ENCODE data around the gene P2RY8.
"Not testable (repeated sequence)": the region's sequence is repeated elsewhere in the genome, so short reads cannot be mapped to it uniquely, and the experiment has no call there.

P2RY8 gene

DNA sequence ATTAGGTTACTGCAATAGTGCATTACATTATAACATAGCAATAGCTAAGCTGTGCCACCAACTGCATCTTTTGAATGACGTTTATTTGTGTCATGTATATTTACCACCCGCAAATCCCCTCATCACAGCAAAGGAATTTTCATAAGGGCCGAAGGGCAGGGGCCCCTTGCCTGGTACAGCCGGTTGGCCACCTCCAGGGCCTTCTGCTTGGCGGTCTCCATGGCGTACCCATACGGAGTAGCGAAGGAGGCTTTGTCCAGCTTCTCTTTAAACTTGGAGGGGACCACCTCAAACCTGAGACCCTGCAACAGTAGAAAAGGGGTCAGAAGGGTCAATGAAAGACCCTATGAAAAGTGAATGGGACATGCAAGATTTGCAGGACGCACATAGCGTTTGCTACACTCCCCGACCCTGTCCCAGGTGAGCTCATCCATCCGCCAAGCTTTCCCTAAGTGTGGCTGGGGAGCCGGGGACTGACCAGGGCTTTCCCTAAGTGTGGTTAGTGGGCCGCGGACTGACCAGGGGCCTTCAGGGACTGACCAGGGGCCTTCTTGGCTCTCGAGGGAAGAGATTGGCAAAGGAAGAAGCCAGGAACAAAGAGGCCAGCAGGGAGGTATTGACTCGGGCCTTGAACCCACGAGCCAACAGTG is 94.8 kb downstream of the P2RY8 start:
- no peak for DNase-seq

DNA sequence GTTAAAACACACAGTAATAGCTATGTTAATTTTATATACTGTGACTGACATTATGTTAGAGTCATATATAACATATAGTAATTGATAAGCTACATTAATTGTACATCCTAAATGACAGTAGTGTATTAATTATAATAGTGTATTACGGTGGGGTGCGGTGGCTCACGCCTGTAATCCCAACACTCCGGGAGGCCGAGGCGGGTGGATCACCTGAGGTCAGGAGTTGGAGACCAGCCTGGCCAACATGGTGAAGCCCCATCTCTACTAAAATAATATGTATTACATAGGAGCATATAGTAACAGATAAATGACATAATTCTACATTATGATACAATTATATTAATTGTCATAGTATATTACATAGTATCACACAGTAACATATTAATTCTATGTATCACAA is 96.5 kb downstream of the P2RY8 start:
- no peak for DNase-seq

DNA sequence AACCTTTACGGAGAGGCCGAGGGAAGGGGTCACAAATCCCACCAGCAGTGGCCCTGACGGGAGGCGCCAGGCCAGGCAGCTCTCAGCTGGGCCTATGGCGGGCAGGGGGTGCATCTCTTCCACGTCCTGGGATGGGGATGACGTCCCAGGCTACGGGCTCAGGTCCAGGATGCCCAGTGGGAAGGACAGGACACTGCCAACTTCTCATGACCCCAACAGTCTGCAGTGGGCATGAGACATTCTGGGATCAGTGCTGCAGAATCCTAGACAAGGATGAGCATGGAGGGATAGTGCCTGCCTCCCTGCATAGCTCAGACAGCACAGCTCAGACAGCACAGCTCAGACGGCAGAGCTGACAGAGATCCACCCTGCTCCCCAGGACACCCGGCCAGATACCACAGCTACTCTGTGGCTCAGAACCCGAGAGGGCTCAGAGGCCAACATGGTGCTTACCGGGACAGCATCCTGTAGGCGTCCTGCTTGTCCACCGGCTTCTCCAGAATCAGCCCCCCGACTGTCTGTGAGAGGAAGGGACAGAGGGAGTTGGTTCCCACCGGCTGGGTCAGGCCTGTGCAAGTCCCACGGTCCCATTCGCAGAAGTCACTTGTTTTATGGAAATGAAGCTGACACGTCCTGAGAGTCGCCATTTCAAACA is 101.6 kb downstream of the P2RY8 start:
- no peak for DNase-seq

GRCh38 chrX:1434871-1435240 is 102.1 kb downstream of the P2RY8 start:
- no peak for DNase-seq

DNA sequence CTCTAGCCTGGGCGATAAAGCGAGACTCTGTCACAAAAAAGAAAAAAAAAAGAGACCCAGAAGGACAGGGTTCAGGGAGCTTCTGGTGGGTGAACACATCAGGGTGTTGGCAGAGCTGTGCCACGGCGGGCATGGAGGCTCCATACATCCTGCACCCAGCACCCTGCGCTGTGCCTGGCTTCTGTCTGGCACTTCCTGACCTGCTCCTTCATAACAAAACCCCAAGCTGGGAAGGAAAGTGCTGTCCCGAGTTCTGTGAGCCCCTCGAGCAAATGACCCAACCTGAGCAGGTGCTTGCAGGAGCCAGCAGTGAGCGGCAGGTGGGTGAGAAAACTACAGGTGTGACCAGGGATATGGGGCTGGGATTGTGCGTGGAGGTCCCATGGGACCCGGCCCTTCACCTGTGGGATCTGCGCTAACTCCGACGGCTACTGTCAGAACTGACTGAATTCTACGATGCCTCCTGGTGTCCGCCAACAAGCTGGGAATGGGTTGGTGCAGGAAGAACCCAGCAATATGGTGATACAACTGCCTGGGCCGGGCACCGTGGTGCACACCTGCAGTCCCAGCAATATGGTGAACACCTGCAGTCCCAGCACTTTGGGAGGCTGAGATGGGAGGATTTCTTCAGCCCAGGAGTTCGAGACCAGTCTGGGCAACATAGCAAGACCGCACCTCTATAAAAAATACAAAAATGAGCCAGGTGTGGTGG is 103.2 kb downstream of the P2RY8 start:
- no peak for DNase-seq

DNA sequence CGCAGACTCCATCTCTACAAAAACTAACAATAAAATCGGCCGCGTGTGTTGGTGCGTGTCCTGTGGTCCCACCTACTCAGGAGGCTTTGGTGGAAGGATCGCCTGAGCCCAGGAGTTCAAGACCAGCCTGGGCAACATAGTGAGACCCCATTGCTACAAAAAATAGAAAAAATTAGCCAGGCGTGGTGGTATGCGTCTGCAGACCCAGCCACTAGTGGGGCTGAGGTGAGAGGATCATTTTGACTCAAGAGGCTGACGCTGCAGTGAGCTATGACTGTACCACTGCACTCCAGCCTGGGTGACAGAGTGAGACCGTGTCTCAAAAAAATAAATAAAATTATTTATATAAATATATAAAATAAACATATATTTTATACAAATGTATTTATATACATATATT is 106.5 kb downstream of the P2RY8 start:
- no peak for DNase-seq

GRCh38 chrX:1427756-1428155 is 109.2 kb downstream of the P2RY8 start:
- no peak for DNase-seq

DNA sequence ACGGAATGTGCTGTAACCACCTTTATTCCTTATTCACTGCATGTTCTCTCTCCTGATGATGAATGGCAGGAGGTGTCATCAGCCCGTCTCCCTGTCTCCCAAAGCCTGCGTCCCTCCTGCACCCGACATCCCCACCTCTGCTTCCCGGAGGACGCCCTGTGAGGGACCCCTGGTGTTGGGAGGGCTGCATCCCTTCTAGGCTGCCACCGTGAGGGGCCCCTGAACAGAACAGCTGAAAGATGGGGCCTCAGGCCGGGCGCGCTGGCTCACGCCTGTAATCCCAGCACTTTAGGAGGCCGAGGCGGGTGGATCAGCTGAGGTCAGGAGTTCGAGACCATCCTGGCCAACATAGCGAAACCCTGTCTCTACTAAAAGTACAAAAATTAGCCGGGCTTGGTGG is 110.7 kb downstream of the P2RY8 start:
- not testable (repeated sequence) for DNase-seq

GRCh38 chrX:1425381-1425780 is 111.6 kb downstream of the P2RY8 start:
- DNase-seq, result no peak

GRCh38 chrX:1424147-1424851 is 112.7 kb downstream of the P2RY8 start:
- DNase-seq, result no peak

- no peak for DNase-seq
Measured at GRCh38 chrX:1423215-1423614, 113.8 kb downstream of the P2RY8 start.

GRCh38 chrX:1422135-1422465 is 114.9 kb downstream of the P2RY8 start:
- DNase-seq, result no peak

DNA sequence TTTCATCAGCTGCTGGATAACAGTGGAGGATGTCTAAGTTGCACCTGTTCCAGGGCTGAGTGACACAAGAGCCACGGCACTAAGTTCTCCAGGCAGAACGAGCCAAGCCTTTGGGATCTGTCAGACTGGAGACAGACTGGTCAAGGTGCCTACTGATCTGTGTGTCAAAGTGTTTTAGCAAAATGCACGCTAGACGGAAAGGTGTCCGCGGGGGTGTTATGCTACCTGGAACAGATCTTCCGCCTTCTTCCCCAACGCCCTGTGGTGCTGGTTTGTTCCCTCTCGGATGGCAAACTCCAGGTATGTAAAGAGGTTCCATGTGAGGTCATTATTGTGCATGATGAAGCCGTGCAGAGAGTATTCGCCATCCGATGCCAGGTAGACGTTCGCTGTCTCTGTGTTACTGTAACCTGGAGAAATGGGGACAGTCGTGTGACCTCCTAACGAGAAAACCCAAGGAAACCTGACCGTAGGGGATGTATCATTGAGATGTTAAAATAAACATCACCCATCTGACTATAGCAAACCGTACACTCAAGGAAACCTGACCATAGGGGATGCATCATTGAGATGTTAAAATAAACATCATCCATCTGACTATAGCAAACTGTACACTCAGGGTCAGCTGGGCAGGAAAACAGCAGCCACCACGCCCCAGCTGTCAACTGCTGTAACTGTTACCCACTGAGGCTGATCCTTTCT is 115.4 kb downstream of the P2RY8 start:
- no peak for DNase-seq

DNA sequence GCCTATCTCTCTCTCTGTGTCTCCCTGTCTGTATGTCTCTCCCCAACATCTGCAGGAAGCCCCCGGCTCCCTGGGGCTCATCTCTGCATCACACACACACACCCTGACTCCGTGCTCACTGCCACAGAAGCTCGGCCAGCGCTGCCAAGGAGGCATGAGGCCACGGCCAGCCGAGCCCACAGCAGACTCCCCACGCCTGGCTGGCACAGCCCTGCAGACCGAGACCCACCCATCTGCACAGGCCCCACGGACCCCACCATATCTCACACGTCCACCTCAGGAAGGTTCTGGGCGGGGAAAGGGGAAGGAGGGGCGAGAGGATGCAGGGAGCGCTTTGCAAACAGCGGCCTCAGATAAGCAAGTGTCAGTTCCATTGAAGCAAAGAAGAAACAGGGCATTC is 116.6 kb downstream of the P2RY8 start:
- DNase-seq, result no peak

DNA sequence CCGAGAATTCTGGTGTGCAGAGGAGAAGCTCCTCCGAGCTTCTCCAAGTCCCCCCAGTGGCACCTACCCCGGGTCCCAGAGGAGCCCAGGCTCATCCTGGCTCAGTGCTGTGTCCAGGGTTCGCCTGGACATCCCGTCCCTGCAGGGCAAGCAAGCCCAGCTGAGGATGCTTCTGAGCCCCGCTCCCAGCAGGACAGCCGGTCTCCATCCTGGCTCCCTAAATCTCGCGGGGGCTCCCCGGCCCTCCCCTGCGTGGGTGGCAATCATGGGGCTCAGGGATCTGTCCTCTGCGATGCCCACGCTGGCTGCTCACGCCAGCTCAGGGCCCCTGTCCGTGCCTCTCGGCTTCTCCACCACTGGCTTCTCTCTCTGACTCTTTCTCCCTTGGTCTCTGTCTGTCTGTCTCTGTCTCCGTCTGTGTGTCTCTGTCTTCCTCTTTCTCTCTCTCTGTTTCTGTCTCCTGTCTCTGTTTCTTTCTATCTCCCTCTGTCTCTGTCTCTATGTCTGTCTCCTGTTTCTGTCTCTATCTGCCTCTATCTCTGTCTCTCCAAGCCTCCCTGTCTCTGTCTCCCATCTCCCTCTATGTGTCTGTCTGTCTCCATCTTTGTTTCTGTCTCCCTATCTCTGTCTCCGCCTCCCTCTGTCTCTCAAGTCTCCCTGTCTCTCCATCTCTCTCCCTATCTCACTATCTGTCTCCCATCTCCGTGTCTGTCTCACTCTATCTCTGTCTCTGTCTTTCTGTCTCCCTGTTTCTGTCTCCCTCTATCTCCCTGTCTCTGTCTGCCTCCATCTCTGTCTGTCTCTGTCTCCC is 117.2 kb downstream of the P2RY8 start:
- DNase-seq, result no peak

DNA sequence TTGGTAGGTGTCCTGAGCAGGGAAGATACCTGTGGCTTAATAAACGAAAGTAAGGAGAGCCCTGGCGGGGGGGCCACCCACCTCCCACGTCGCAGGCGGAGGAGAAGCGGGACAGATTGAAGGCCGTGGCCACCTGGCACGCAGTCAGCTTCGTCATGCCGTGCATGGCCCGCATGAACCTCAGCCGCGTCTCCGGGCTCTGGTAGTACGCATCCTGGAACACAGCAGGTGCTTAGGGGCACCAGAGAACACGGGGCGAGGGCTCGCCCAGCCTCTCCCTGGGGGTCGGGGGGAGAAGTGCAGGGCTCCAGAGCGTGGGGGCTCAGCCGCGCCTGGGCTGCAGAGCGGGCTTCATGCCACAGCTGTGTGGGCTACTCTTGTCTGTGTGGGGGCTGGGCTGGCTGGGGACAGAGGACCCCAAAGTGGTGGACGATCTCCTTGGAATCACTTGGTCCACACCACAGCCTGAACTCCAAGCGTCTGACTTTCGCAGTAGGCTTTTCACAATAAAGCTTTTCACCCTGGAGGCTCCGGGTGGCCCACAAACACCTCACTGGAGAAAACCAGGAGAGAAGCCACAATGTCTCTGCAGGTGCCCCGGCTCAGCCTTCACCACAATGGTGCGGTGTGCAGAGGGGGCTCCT is 118.0 kb downstream of the P2RY8 start:
- no peak for DNase-seq

GRCh38 chrX:1417921-1418771 is 118.8 kb downstream of the P2RY8 start:
- no peak for DNase-seq

GRCh38 chrX:1416965-1417760 is 119.8 kb downstream of the P2RY8 start:
- no peak for DNase-seq

DNA sequence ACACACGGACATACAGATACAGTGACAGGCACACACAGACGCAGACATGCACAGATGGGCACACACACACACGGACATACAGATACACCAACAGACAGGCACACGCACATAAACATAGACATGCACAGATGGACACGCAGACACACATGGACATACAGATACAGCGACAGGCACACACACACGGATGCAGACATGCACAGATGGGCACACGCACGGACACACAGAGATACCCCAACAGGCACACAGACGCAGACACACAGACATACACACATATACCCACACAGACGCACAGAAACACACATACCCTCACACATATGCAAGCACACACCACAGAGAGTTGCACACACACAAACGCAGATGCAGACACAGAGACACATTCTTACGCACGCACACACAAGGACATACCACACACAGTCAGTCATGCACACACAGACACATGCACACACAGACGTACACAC is 120.6 kb downstream of the P2RY8 start:
- no peak for DNase-seq

All from stimulated activated naive CD4-positive, alpha-beta T cell (primary cell).